PC-9 (cell line): ENCODE measurements around the gene SLC7A5.

Source experiments
- EZH2 ChIP-seq: fragments of 200-600 bp; sonication (generic); IDR thresholded peaks from 2 replicates; pipeline ENCODE4 v1.8.0; 2017; ENCODE audit warnings: antibody characterized with exemption, low read depth
- TF ChIP-seq, protein P1 (sequence below): fragments of 200-600 bp; sonication (generic); conservative IDR thresholded peaks from 2 replicates; pipeline ENCODE4 v1.6.1; 2017; ENCODE audit warnings: mixed run types, antibody characterized with exemption, mild to moderate bottlenecking, moderate library complexity

DNA sequence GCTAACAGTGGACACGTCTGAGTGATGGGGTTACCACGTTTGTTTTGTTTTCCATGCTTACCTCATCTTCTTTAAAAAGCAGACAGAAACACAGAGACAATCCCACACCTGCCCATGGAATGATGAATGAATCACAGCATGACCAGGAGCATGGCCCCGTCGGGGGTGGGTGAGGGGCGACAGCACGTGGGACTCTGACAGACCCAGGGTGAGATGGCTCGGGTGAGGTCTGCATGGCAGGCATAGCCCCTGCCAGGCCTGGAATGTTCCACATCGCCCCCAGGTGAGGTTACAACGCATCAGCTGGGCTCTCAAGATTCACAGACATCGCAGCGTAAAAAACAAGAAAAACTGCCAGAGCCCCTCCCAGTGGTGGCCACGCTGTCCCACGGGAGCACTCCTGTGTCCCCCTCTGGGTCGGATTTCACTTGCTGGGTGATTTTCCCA lies 18.1 kb downstream of the SLC7A5 start:
- TF ChIP-seq, protein P1, sequence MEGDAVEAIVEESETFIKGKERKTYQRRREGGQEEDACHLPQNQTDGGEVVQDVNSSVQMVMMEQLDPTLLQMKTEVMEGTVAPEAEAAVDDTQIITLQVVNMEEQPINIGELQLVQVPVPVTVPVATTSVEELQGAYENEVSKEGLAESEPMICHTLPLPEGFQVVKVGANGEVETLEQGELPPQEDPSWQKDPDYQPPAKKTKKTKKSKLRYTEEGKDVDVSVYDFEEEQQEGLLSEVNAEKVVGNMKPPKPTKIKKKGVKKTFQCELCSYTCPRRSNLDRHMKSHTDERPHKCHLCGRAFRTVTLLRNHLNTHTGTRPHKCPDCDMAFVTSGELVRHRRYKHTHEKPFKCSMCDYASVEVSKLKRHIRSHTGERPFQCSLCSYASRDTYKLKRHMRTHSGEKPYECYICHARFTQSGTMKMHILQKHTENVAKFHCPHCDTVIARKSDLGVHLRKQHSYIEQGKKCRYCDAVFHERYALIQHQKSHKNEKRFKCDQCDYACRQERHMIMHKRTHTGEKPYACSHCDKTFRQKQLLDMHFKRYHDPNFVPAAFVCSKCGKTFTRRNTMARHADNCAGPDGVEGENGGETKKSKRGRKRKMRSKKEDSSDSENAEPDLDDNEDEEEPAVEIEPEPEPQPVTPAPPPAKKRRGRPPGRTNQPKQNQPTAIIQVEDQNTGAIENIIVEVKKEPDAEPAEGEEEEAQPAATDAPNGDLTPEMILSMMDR: no peak
- TF ChIP-seq EZH2: no peak
